ENCODE measurements around the gene APOF. TPM values are rescaled to one million over a fixed set of nuclear protein-coding genes. Genes with fewer than 3 reads are reported as not detected.
"Not testable (repeated sequence)": the region's sequence is repeated elsewhere in the genome, so short reads cannot be mapped to it uniquely, and the experiment has no call there.

Gene APOF
- total RNA-seq, 2 donors from 2014 or later, result not detected

DNA sequence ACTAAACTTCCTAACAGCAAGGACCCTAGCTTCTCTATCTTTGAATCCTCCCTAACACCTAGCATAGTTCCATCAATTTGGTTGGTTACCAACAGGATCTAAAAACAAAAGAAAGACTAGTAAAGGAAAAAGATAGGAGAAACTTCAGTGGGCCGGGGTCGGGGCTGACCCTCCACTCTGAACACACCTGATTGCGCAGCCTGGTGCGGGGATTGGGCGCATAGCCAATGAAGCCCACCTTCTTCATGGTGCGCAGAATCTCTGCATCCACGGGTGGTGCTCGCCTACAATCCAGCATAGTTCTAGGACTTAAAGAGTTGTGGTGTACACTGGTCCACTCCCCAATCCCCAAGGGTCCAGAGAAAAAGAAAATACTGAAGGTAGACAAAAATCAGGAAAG, 36.5 kb downstream of the APOF start:
- no peaks in the 10 kb centered on the region for H3K4me1 ChIP-seq (ENCODE audit: control insufficient read depth, insufficient read depth, low read length)
- TF ChIP-seq, protein P1, sequence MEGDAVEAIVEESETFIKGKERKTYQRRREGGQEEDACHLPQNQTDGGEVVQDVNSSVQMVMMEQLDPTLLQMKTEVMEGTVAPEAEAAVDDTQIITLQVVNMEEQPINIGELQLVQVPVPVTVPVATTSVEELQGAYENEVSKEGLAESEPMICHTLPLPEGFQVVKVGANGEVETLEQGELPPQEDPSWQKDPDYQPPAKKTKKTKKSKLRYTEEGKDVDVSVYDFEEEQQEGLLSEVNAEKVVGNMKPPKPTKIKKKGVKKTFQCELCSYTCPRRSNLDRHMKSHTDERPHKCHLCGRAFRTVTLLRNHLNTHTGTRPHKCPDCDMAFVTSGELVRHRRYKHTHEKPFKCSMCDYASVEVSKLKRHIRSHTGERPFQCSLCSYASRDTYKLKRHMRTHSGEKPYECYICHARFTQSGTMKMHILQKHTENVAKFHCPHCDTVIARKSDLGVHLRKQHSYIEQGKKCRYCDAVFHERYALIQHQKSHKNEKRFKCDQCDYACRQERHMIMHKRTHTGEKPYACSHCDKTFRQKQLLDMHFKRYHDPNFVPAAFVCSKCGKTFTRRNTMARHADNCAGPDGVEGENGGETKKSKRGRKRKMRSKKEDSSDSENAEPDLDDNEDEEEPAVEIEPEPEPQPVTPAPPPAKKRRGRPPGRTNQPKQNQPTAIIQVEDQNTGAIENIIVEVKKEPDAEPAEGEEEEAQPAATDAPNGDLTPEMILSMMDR (conservative IDR thresholded peaks at IDR 0.05), result no peak
- DNase-seq, result no peak
- no peaks in the 10 kb centered on the region for H3K27me3 ChIP-seq (ENCODE audit: control insufficient read depth, insufficient read depth, low read length, poor library complexity, severe bottlenecking)
- no peaks in the 10 kb centered on the region for H3K27me3 Mint-ChIP-seq (ENCODE audit: insufficient read depth)
- no peak overlapping the region for H3K27ac Mint-ChIP-seq
- no peak overlapping the region for H3K9ac ChIP-seq (ENCODE audit: extremely low read depth, low read length, poor library complexity, severe bottlenecking)
- 91 to 94% methylated on average over 6 to 8 of the region's 8 CpGs for WGBS, 2 experiments (ENCODE audit: insufficient coverage in 1 of 2, insufficient read length in 1 of 2)
- H3K27ac ChIP-seq (ENCODE audit: low read depth, low read length), result no peak overlapping the region
- H3K36me3 ChIP-seq (ENCODE audit: control insufficient read depth, insufficient read depth, low read length), result peaks cover 15% of the 10 kb centered on the region
- H3K9me3 ChIP-seq (ENCODE audit: control insufficient read depth, low read length), result no peaks in the 10 kb centered on the region
- peaks cover 38% of the 10 kb centered on the region for H3K36me3 Mint-ChIP-seq (ENCODE audit: low read depth)
- no peaks in the 10 kb centered on the region for H3K9me3 Mint-ChIP-seq
- H3K4me1 Mint-ChIP-seq, result peaks cover 3% of the 10 kb centered on the region
- H3K4me3 Mint-ChIP-seq, result no peak overlapping the region
- H3K4me3 ChIP-seq (ENCODE audit: low read length), result no peak overlapping the region

DNA sequence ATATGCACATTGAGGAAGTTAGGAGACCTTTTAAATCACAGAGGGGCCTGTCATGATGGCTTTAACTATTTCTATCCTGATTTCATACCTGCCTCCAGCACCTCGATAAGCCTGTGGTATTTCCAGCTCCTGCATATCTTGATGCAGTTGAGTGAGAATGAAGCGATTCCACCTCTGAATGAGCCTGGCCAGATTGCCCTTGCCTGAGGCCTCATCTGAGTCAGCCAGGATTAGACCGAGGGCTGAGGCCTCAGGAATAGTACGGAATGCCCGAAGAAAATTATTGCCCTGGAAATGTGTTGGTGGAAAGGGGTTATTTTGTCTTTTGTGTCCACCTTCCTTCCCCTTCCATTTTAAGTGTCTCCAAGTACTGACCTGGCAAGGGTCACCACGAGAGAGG, 38.5 kb downstream of the APOF start:
- no peaks in the 10 kb centered on the region for H3K4me1 ChIP-seq (ENCODE audit: control insufficient read depth, insufficient read depth, low read length)
- WGBS, 2 experiments (ENCODE audit: insufficient coverage in 1 of 2, insufficient read length in 1 of 2), result 90 to 94% methylated on average over 2 to 6 of the region's 6 CpGs

DNA sequence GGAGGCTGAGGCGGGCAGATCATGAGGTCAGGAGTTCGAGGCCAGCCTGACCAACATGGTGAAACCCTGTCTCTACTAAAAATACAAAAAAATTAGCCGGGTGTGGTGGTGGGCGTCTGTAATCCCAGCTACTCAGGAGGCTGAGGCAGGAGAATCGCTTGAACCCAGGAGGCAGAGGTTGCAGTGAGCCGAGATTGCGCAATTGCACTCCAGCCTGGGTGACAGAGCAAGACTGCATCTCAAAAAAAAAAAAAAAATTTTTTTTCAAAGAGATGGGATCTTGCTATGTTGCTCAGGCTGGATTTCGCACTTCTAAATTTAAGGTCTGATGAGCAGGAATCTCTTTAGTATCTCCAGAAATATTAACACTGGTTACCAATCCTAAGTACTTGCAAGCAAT, 41.0 kb downstream of the APOF start:
- H3K27ac Mint-ChIP-seq, H3K9me3 Mint-ChIP-seq: not testable (repeated sequence)
- 90 to 97% methylated on average over 3 to 8 of the region's 8 CpGs for WGBS, 2 experiments (ENCODE audit: insufficient coverage in 1 of 2, insufficient read length in 1 of 2)

More for the DNA sequence above, 38.5 kb downstream of the APOF start:
- Histone ChIP-seq H3K36me3 (ENCODE audit: control insufficient read depth, insufficient read depth, low read length) (peaks cover 18% of the 10 kb centered on the region), H3K9me3 (ENCODE audit: control insufficient read depth, low read length) (no peaks in the 10 kb centered on the region), H3K4me3 (ENCODE audit: low read length) (no peak overlapping the region), H3K9ac (ENCODE audit: extremely low read depth, low read length, poor library complexity, severe bottlenecking) (no peak overlapping the region), H3K27me3 (ENCODE audit: control insufficient read depth, insufficient read depth, low read length, poor library complexity, severe bottlenecking) (no peaks in the 10 kb centered on the region), H3K27ac (ENCODE audit: low read depth, low read length) (no peak overlapping the region)
- Mint-ChIP-seq H3K36me3 (ENCODE audit: low read depth) (peaks cover 42% of the 10 kb centered on the region), H3K27me3 (ENCODE audit: insufficient read depth) (no peaks in the 10 kb centered on the region), H3K4me3 (no peak overlapping the region), H3K4me1 (peaks cover 3% of the 10 kb centered on the region), H3K9me3 (no peaks in the 10 kb centered on the region), H3K27ac (no peak overlapping the region)
- TF ChIP-seq, protein P1 (conservative IDR thresholded peaks at IDR 0.05), result no peak
- DNase-seq, result no peak

DNA sequence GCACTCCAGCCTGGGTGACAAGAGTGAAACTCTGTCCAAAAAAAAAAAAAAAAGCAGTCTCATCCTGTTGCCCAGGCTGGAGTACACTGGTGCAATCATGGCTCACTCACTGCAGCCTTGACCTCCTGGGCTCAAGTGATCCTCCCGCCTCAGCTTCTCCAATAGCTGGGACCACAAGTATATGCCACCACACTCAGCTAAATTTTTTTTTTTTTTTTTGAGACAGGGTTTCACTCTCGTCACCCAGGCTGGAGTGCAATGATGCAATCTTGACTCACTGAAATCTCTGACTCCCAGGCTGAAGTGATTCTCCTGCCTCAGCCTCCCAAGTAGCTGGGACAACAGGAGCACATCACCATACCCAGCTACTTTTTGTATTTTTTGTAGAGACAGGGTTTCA, 41.6 kb downstream of the APOF start:
- Mint-ChIP-seq H3K4me3 (no peak overlapping the region), H3K27ac (no peak overlapping the region), H3K9me3 (no peaks in the 10 kb centered on the region), H3K4me1 (no peaks in the 10 kb centered on the region), H3K36me3 (ENCODE audit: low read depth) (peaks cover 38% of the 10 kb centered on the region), H3K27me3 (ENCODE audit: insufficient read depth) (no peaks in the 10 kb centered on the region)
- Histone ChIP-seq H3K36me3 (ENCODE audit: control insufficient read depth, insufficient read depth, low read length) (peaks cover 18% of the 10 kb centered on the region), H3K9ac (ENCODE audit: extremely low read depth, low read length, poor library complexity, severe bottlenecking) (no peak overlapping the region), H3K27ac (ENCODE audit: low read depth, low read length) (no peak overlapping the region), H3K4me1 (ENCODE audit: control insufficient read depth, insufficient read depth, low read length) (no peaks in the 10 kb centered on the region), H3K27me3 (ENCODE audit: control insufficient read depth, insufficient read depth, low read length, poor library complexity, severe bottlenecking) (no peaks in the 10 kb centered on the region), H3K9me3 (ENCODE audit: control insufficient read depth, low read length) (no peaks in the 10 kb centered on the region), H3K4me3 (ENCODE audit: low read length) (no peak overlapping the region)
- 83 to 92% methylated on average over 1 to 2 of the region's 2 CpGs for WGBS, 2 experiments (ENCODE audit: insufficient coverage in 1 of 2, insufficient read length in 1 of 2)
- TF ChIP-seq, protein P1 (conservative IDR thresholded peaks at IDR 0.05), result no peak
- no peak for DNase-seq

More for the DNA sequence above, 41.0 kb downstream of the APOF start:
- not testable (repeated sequence) for H3K4me3 Mint-ChIP-seq; H3K27me3 ChIP-seq (ENCODE audit: control insufficient read depth, insufficient read depth, low read length, poor library complexity, severe bottlenecking); DNase-seq; H3K4me1 ChIP-seq (ENCODE audit: control insufficient read depth, insufficient read depth, low read length); H3K4me1 Mint-ChIP-seq; H3K9ac ChIP-seq (ENCODE audit: extremely low read depth, low read length, poor library complexity, severe bottlenecking); H3K4me3 ChIP-seq (ENCODE audit: low read length); H3K9me3 ChIP-seq (ENCODE audit: control insufficient read depth, low read length); H3K27ac ChIP-seq (ENCODE audit: low read depth, low read length); H3K27me3 Mint-ChIP-seq (ENCODE audit: insufficient read depth)
- H3K36me3 ChIP-seq (ENCODE audit: control insufficient read depth, insufficient read depth, low read length), result peaks cover 18% of the 10 kb centered on the region
- peaks cover 43% of the 10 kb centered on the region for H3K36me3 Mint-ChIP-seq (ENCODE audit: low read depth)
